ENCODE results near the gene CFAP45.

DNA sequence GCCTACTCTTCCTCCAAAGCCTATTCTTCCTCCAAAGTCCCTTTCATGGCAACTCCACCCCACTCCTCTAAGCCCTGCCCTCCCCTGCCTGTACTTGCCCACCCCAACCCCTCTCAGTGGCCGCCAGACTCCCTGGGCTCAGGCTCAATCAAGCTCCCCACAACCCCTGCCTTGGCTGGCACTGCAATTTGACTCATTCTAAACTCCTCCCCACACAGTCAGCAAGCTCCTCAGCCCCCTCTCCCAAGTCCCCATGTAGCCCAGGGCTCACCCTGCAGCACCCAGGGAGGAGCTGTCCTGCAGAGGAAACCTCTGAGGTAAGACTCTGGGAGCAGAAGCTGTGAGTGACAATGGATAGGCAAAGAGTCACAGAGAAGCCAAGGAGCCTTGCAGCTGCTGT, 33.9 kb downstream of the CFAP45 start:
- TF ChIP-seq, protein P1, sequence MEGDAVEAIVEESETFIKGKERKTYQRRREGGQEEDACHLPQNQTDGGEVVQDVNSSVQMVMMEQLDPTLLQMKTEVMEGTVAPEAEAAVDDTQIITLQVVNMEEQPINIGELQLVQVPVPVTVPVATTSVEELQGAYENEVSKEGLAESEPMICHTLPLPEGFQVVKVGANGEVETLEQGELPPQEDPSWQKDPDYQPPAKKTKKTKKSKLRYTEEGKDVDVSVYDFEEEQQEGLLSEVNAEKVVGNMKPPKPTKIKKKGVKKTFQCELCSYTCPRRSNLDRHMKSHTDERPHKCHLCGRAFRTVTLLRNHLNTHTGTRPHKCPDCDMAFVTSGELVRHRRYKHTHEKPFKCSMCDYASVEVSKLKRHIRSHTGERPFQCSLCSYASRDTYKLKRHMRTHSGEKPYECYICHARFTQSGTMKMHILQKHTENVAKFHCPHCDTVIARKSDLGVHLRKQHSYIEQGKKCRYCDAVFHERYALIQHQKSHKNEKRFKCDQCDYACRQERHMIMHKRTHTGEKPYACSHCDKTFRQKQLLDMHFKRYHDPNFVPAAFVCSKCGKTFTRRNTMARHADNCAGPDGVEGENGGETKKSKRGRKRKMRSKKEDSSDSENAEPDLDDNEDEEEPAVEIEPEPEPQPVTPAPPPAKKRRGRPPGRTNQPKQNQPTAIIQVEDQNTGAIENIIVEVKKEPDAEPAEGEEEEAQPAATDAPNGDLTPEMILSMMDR (IDR thresholded peaks at IDR 0.05): no peak
- no peak for TF ChIP-seq POLR2A (IDR thresholded peaks at IDR 0.05)
